Transverse colon (tissue), 4 donors: Measurements from ENCODE around the gene QSOX2.

Experiments used
- CTCF ChIP-seq, 5 experiments: fragments of 200-600 bp in 3 of 5; fragments of 450-650 bp in 2 of 5; sonication (generic) in 3 of 5; IDR thresholded peaks; 1 replicate in 2 of 5; 2 replicates in 3 of 5; pipeline ENCODE4 v1.5.1; 2016 to 2017; ENCODE audit warnings: antibody characterized with exemption in 5 of 5, inconsistent platforms in 3 of 5, mild to moderate bottlenecking in 2 of 5, moderate library complexity in 1 of 5
- EP300 ChIP-seq: sonication (generic); formaldehyde crosslinking; IDR thresholded peaks from one replicate; pipeline ENCODE4 v1.6.1; 2017; ENCODE audit warnings: antibody characterized with exemption, low read depth
- POLR2A ChIP-seq: fragments of 450-650 bp; IDR thresholded peaks from one replicate; pipeline ENCODE4 v1.6.1; 2016; ENCODE audit warnings: antibody characterized with exemption, mild to moderate bottlenecking, moderate library complexity
- POLR2AphosphoS5 ChIP-seq, 3 donors: sonication (generic); formaldehyde crosslinking; IDR thresholded peaks; one replicate each; pipeline ENCODE4 v1.6.1; 2016; ENCODE audit warnings: antibody characterized with exemption in 3 of 3

- TF ChIP-seq CTCF (IDR thresholded peaks at IDR 0.05): no peak
- TF ChIP-seq POLR2A: no peak
- TF ChIP-seq POLR2AphosphoS5 (IDR thresholded peaks at IDR 0.05): no peak
- no peak for TF ChIP-seq EP300
These were observed 85.8 kb downstream of the QSOX2 start for GRCh38 chr9:136159851-136160250.
